HL-60 (cell line): ENCODE data around the gene PRKG2.

Experiments
- CTCF ChIP-seq: IDR thresholded peaks from one replicate; pipeline ENCODE4 v1.5.1; 2011; ENCODE audit warnings: low read length, control low read depth, inconsistent platforms; ENCODE audit not compliant: insufficient read depth
- GABPA ChIP-seq: IDR thresholded peaks from 2 replicates; pipeline ENCODE4 v1.6.1; 2012; ENCODE audit warnings: low read depth

DNA sequence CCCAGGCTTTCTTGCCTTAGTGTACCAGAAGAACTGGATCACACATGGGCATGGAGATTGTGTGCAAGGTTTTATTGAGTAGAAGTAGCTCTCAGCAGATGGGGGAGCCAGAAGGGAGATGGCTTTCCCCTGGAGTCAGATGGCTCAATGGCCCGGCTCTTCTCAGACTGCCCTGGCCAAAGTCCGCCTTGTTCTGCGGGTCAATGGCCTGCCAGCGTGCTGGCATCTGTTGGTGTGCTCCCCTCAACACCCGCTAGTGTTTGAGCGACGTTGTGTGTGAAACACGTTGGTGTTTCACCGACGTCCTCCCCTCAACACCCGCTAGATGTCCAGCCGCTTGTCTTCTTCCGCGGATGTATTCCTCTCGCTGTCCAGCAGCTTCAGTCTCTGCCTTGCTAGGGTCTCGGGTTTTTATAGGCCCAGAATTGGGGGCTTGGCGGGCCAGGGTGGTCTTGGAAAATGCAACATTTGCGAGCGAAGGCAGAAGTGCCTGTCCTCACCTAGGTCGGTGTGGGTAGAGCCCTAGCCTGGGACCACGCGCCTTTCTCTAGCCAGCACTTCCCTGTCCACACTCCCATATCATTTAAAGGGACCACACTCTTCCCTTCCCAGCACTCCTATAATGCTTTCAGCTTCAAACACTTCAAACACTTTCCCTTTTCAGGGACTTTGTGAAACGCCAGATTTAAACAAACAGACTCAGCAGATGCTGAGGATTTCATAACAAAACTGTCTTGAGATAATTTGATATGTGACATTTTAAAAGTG, 21.1 kb upstream of the PRKG2 start:
- no peak for TF ChIP-seq GABPA
- no peak for TF ChIP-seq CTCF
